ENCODE measurements around the gene SPRED2. TPM values are rescaled to one million over a fixed set of nuclear protein-coding genes. Genes with fewer than 3 reads are reported as not detected.

SPRED2 gene
- total and polyA plus RNA-seq, 2 of the 8 experiments (the other 6 are each of a cell fraction or from before 2014, with no cell fraction given): 15.3 to 22.5 TPM

DNA sequence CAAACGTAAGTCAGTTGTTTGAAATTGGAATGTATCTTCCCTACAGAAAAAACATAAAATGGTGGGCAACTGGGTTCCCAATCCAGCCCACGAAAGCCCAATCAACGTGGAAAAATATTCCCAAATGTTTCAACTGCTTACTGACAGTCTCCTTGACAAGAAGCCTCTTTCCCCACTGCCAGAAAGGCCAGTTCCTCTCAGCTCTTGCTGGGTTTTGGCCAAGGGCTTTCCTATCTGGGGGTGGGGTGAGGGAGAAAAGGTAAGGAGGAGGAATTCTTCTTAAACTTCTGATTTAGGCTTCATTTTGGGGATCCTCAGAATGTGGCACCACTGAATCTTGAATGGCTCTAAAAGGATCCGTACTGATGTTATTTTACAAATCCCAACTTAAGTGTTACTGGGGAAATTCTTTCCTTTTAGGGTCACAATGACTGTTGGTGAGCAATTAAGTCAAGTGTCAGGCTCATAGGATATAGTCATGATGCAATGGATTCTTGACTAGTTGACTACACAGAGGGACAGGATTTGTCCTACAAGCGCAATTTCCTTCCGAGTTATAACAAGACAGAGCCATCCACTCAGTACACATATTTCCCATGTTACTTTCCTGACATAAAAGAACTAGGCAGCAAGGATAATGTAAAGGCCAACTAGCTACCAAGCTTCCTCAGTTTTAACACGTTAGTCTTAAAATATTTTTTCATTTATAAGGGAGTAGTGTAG lies 73.6 kb downstream of the SPRED2 start:
- no peak overlapping the region for H3K56ac ChIP-seq (replicated peaks; ENCODE audit: insufficient read length, low read depth, low read length)
- H4K8ac ChIP-seq (ENCODE audit: extremely low read depth, insufficient read depth, low read length): no peak overlapping the region
- H3K9ac ChIP-seq (replicated peaks in 1 of 4; ENCODE audit: extremely low read depth in 1 of 4, low read depth in 3 of 4, low read length in 3 of 4): no peak overlapping the region
- no peaks in the 10 kb centered on the region for H3K9me3 ChIP-seq (ENCODE audit: insufficient read depth in 2 of 2, low read depth in 1 of 2, low read length in 1 of 2)
- ChIA-PET CTCF (ENCODE audit: partially characterized antibody) (interaction anchor here (1.6 kb wide), 1 partner anchor 38 kb away, joined by 4 read pairs; no protein-coding TSS in a partner anchor), POLR2A (ENCODE audit: partially characterized antibody) (interaction anchor here (0.6 to 1.5 kb wide), 2 partner anchors 11 to 130 kb away, joined by 3 to 4 read pairs; no protein-coding TSS in a partner anchor)
- no peak overlapping the region for H2BK120ac ChIP-seq (replicated peaks; ENCODE audit: low read depth, low read length)
- TF ChIP-seq RFX5 (IDR thresholded peaks at IDR 0.05; ENCODE audit: borderline replicate concordance, low read depth, low read length): no peak
- TF ChIP-seq EP300 (IDR thresholded peaks at IDR 0.05; ENCODE audit: borderline replicate concordance in 1 of 2, low read depth in 2 of 2, low read length in 2 of 2): no peak
- TF ChIP-seq ZNF274 (IDR thresholded peaks at IDR 0.05; ENCODE audit: borderline replicate concordance, extremely low read depth, low read length): no peak
- TF ChIP-seq GABPA (IDR thresholded peaks at IDR 0.05; ENCODE audit: borderline replicate concordance, insufficient read depth, low read length): no peak
- TF ChIP-seq NANOG (IDR thresholded peaks at IDR 0.05; ENCODE audit: insufficient read depth, low read depth, low read length, poor library complexity, severe bottlenecking): no peak
- no peak for TF ChIP-seq RAD21 (IDR thresholded peaks at IDR 0.05 in 1 of 2, conservative IDR thresholded peaks at IDR 0.05 in 1 of 2; ENCODE audit: low read depth in 2 of 2, low read length in 2 of 2)
- no peak for TF ChIP-seq SRF (IDR thresholded peaks at IDR 0.05; ENCODE audit: low read depth, low read length)
- no peak for TF ChIP-seq SUZ12 (IDR thresholded peaks at IDR 0.05; ENCODE audit: low read length)
- no peak for TF ChIP-seq POLR2A (IDR thresholded peaks at IDR 0.05; ENCODE audit: control extremely low read depth in 1 of 2, low read depth in 2 of 2, low read length in 2 of 2)
- no peak for TF ChIP-seq TBP (IDR thresholded peaks at IDR 0.05; ENCODE audit: low read depth, low read length)
- H3K4me1 ChIP-seq (replicated peaks in 1 of 4; ENCODE audit: control insufficient read depth in 3 of 4, insufficient read depth in 4 of 4, low read length in 3 of 4): peaks cover 0 to 4% (median 0%) of the 10 kb centered on the region in 4 experiments; a peak in 1 of 7 replicates
- no peak overlapping the region for H2BK20ac ChIP-seq (ENCODE audit: low read length)
- H3K79me1 ChIP-seq (ENCODE audit: low read depth, low read length): no peaks in the 10 kb centered on the region
- H3K23ac ChIP-seq (ENCODE audit: insufficient read length): no peak overlapping the region
- H2BK12ac ChIP-seq (ENCODE audit: low read depth, low read length): no peak overlapping the region
- no peak overlapping the region for H2BK15ac ChIP-seq (ENCODE audit: low read length)
- DNase-seq (ENCODE audit: low read depth in 1 of 2, low spot score in 2 of 2) (no peak), FAIRE-seq (no peak)
- no peak overlapping the region for H3K4ac ChIP-seq (replicated peaks; ENCODE audit: insufficient read length, low read depth, low read length)
- H3K4me3 ChIP-seq (ENCODE audit: extremely low read depth in 1 of 4, insufficient read depth in 2 of 4, low read depth in 3 of 4, low read length in 4 of 4): no peak overlapping the region
- H3K27ac ChIP-seq (ENCODE audit: low read depth, low read length): no peak overlapping the region
- H4K20me1 ChIP-seq (replicated peaks in 1 of 2; ENCODE audit: control insufficient read depth in 1 of 2, insufficient read depth in 2 of 2, low read length in 2 of 2): peaks cover 3 to 10% of the 10 kb centered on the region in 2 experiments
- no peak overlapping the region for H2BK5ac ChIP-seq (ENCODE audit: low read depth, low read length)
- H3K4me2 ChIP-seq (ENCODE audit: insufficient read depth in 1 of 2, low read depth in 2 of 2, low read length in 2 of 2): no peak overlapping the region
- H4K91ac ChIP-seq (replicated peaks; ENCODE audit: insufficient read length, low read length): no peak overlapping the region
- no peak overlapping the region for H3K18ac ChIP-seq (ENCODE audit: extremely low read depth, low read length)
- no peak overlapping the region for H4K5ac ChIP-seq (ENCODE audit: insufficient read length, low read depth, low read length)
- no peak overlapping the region for H2AK5ac ChIP-seq (ENCODE audit: low read depth, low read length)
- H3K27me3 ChIP-seq (replicated peaks in 1 of 4; ENCODE audit: control insufficient read depth in 3 of 4, extremely low read depth in 1 of 4, insufficient read depth in 3 of 4, low read length in 3 of 4): no peaks in the 10 kb centered on the region
- no peak overlapping the region for H2AFZ ChIP-seq (ENCODE audit: low read length)
- WGBS, 2 experiments (ENCODE audit: extremely low coverage in 1 of 2, insufficient coverage in 1 of 2, insufficient read length in 1 of 2, insufficient replicate concordance in 2 of 2, low coverage in 1 of 2, low lambda C conversion rate in 2 of 2, missing lambda C conversion rate in 1 of 2): 87% methylated on average over 7 of the region's 7 CpGs; no CpG with 5 or more reads in 1 of the 2 experiments
- no peaks in the 10 kb centered on the region for H3K36me3 ChIP-seq (ENCODE audit: control insufficient read depth in 2 of 4, insufficient read depth in 4 of 4, low read length in 3 of 4)
- H3K14ac ChIP-seq (ENCODE audit: insufficient read length): no peak overlapping the region
- H3K23me2 ChIP-seq (ENCODE audit: low read depth, low read length): no peaks in the 10 kb centered on the region
- H3K79me2 ChIP-seq (ENCODE audit: control insufficient read depth in 1 of 2, insufficient read depth in 2 of 2, low read length in 2 of 2): peaks cover 0 to 2% of the 10 kb centered on the region in 2 experiments; a peak in 1 of 4 replicates

All from H1 (cell line).